Osteocyte (in vitro differentiated cells): Measurements from ENCODE around the gene TMEM117. TPM values are rescaled to one million over a fixed set of nuclear protein-coding genes. Genes with fewer than 3 reads are reported as not detected.
A peak's percentile ranks its signal among the peaks of the same experiment; 100 is the strongest.

Source experiments
- DNase-seq: peaks from one replicate; pipeline ENCODE4 v3.0.0; 2021; ENCODE audit warnings: mixed read lengths; ENCODE audit not compliant: unreplicated experiment; ENCODE audit errors: extremely low spot score
- H3K27ac Mint-ChIP-seq: one replicate; pipeline ENCODE4 v1.8.0; 2021; ENCODE audit warnings: mild to moderate bottlenecking, mixed read lengths; ENCODE audit not compliant: unreplicated experiment
- H3K27me3 Mint-ChIP-seq: one replicate; pipeline ENCODE4 v1.8.0; 2021; ENCODE audit warnings: mixed read lengths; ENCODE audit not compliant: unreplicated experiment
- H3K36me3 Mint-ChIP-seq: one replicate; pipeline ENCODE4 v1.8.0; 2021; ENCODE audit warnings: mixed read lengths; ENCODE audit not compliant: unreplicated experiment
- H3K4me1 Mint-ChIP-seq: one replicate; pipeline ENCODE4 v1.8.0; 2021; ENCODE audit warnings: mixed read lengths; ENCODE audit not compliant: unreplicated experiment
- H3K4me3 Mint-ChIP-seq: one replicate; pipeline ENCODE4 v1.8.0; 2021; ENCODE audit warnings: mild to moderate bottlenecking, moderate library complexity, mixed read lengths; ENCODE audit not compliant: unreplicated experiment
- H3K9me3 Mint-ChIP-seq: one replicate; pipeline ENCODE4 v1.8.0; 2021; ENCODE audit warnings: mixed read lengths; ENCODE audit not compliant: unreplicated experiment
- total RNA-seq: library from RNA; stranded (reverse); gene quantifications from 2 replicates; pipeline ENCODE4 v1.2.1, GENCODE V29; 2021
- TF ChIP-seq, protein P1 (sequence below): fragments of 200-600 bp; sonication (generic); IDR thresholded peaks from 2 replicates; pipeline ENCODE4 v1.5.0; 2021; ENCODE audit warnings: antibody characterized with exemption, mild to moderate bottlenecking, moderate library complexity

Gene TMEM117
- total RNA-seq, 1 donor from 2014 or later, result 14.2 TPM

DNA sequence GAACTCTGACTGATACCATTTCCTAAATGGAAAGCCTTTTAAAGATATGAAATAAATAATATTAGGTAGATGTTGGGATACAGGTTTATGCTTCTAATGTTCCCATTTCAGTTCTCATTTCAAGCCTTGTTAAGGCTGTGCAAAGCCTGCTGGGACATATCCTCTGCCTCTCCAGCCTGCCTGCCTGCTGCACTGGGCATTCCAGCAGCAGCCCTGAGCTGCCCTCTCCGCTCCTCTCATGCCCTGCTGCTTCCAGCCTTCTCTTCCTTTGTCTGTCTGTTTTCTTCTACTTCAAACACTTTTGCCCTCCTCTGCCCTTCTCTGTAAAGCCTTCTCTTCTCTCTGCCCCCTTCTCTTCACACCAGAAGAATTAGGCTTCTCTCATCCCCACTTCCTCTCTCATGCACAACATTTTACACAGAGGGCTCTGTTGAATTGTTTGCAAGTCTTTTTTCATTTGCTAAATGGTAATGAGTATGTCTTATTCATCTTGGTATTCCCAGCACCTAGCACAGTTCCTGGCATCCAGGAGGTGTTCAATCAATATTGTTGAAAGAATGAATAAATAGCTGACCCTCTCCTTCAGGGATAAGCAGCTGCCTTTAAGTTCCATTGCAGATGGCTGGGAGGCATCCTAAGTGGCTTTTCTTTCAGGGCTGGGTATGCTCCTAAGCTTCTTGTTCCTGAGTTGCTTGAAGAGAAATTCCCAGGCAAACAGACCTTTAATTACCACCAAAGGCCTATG is 292.3 kb downstream of the TMEM117 start:
- no peaks in the 10 kb centered on the region for H3K4me1 Mint-ChIP-seq
- no peaks in the 10 kb centered on the region for H3K36me3 Mint-ChIP-seq
- no peak overlapping the region for H3K27ac Mint-ChIP-seq
- H3K4me3 Mint-ChIP-seq, result no peak overlapping the region
- H3K27me3 Mint-ChIP-seq, result no peaks in the 10 kb centered on the region
- DNase-seq, result no peak
- TF ChIP-seq, protein P1, sequence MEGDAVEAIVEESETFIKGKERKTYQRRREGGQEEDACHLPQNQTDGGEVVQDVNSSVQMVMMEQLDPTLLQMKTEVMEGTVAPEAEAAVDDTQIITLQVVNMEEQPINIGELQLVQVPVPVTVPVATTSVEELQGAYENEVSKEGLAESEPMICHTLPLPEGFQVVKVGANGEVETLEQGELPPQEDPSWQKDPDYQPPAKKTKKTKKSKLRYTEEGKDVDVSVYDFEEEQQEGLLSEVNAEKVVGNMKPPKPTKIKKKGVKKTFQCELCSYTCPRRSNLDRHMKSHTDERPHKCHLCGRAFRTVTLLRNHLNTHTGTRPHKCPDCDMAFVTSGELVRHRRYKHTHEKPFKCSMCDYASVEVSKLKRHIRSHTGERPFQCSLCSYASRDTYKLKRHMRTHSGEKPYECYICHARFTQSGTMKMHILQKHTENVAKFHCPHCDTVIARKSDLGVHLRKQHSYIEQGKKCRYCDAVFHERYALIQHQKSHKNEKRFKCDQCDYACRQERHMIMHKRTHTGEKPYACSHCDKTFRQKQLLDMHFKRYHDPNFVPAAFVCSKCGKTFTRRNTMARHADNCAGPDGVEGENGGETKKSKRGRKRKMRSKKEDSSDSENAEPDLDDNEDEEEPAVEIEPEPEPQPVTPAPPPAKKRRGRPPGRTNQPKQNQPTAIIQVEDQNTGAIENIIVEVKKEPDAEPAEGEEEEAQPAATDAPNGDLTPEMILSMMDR, result no peak
- peaks cover 2% of the 10 kb centered on the region for H3K9me3 Mint-ChIP-seq

DNA sequence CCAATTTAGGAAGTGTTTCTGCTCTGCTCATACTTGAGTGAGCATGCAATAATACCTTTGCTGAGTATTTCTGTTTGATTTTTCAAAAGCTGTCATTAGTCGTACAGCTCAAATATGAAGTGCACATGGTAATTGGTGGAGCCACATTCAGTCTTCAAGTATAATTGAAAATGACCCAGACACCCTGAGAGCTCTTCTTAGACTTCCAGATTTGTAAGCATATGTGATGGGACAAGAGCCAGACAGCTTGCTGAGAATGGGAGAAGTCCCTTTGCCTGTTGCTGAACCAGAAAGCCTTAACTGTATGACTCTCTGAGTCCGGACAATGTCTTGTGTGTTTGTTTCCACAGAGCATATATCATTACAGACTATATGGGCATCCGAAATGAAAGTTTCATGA is 307.3 kb downstream of the TMEM117 start:
- no peaks in the 10 kb centered on the region for H3K4me1 Mint-ChIP-seq
- no peak for DNase-seq
- H3K4me3 Mint-ChIP-seq, result no peak overlapping the region
- no peak overlapping the region for H3K27ac Mint-ChIP-seq
- TF ChIP-seq, protein P1, result no peak
- no peaks in the 10 kb centered on the region for H3K27me3 Mint-ChIP-seq
- H3K36me3 Mint-ChIP-seq, result no peaks in the 10 kb centered on the region
- H3K9me3 Mint-ChIP-seq, result no peaks in the 10 kb centered on the region

DNA sequence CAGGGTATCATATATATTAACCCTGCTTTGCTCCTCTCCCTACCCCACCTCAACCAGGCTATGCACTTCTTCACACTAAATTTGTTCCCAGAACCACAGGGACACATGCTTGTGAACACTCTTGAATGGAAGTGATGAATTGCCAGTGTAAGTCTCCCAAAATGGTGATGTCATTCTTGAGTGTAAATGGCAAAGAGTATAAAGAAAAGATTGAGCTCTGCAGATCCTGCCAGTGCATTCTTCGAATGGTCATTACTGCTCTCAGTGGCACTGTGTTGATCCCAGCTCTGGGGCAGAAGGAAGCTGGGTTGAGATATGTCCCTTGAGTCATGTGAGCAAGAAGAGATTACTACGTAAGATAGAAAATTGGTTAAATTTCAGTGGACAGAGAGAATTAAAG is 313.1 kb downstream of the TMEM117 start:
- Mint-ChIP-seq H3K4me1 (peaks cover 3% of the 10 kb centered on the region), H3K4me3 (no peak overlapping the region), H3K9me3 (no peaks in the 10 kb centered on the region), H3K27ac (no peak overlapping the region), H3K27me3 (no peaks in the 10 kb centered on the region), H3K36me3 (no peaks in the 10 kb centered on the region)
- TF ChIP-seq, protein P1, result no peak
- DNase-seq, result no peak

DNA sequence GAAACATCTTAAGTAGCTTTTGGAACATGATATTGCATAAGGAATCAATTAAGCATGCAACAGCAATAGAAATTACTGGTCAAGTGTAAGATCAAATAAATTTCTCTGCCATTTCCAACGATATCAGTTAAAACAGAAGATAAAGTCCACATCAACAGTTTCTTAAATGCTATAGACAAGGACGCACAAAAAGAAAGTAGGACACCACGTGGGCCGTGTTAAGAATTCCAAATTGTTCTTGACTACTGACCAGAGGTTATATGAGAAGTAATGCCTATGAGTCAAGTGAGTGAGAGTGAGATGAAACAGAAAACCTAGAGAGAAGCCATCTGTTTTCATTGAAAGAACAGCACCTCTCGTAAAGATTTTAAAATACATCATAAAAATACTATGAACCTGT is 318.2 kb downstream of the TMEM117 start:
- Mint-ChIP-seq H3K36me3 (no peaks in the 10 kb centered on the region), H3K4me3 (peak overlapping the region; percentile 42), H3K27me3 (no peaks in the 10 kb centered on the region), H3K27ac (no peak overlapping the region), H3K4me1 (peaks cover 7% of the 10 kb centered on the region), H3K9me3 (no peaks in the 10 kb centered on the region)
- DNase-seq, result no peak
- TF ChIP-seq, protein P1, result no peak

DNA sequence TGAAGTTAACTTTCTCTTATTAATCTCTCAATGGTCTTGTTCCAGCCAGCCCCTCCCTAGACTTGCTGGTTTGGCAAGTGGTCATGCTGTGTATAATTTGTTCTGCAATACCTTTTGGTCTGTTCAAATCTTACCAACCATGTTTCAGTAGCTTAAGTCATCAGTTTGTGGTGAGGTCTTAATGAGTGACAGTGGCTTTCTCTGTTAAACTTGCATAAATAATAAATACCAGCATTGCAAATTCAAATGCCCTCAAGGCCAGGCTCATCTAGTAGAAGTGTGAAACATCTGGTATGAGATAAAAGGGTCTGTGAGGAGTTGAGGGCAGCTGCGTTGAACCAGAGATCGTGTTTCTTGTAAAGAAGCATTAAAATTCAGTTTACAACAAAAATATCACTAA is 319.5 kb downstream of the TMEM117 start:
- Mint-ChIP-seq H3K36me3 (no peaks in the 10 kb centered on the region), H3K4me3 (no peak overlapping the region), H3K4me1 (peaks cover 7% of the 10 kb centered on the region), H3K9me3 (no peaks in the 10 kb centered on the region), H3K27me3 (no peaks in the 10 kb centered on the region), H3K27ac (no peak overlapping the region)
- DNase-seq, result no peak
- TF ChIP-seq, protein P1, result no peak
